Liver (tissue), 9 donors: ENCODE results near the gene FAP. TPM values are rescaled to one million over a fixed set of nuclear protein-coding genes. Genes with fewer than 3 reads are reported as not detected.

Source experiments
- DNase-seq: peaks from one replicate; pipeline ENCODE4 v3.0.0-alpha.2; 2017; ENCODE audit warnings: low spot score
- H3K27ac ChIP-seq, 2 donors: one replicate each; pipeline ENCODE4 v1.7.0; 2013; ENCODE audit warnings: inconsistent platforms in 2 of 2, low read length in 2 of 2, control low read depth in 1 of 2, low read depth in 1 of 2, mild to moderate bottlenecking in 1 of 2
- H3K27me3 ChIP-seq, 4 donors: one replicate each; pipeline versions ENCODE4 v1.6.1 to v1.7.0; 2013; ENCODE audit warnings: low read length in 3 of 4, inconsistent platforms in 1 of 4, mild to moderate bottlenecking in 1 of 4, moderate library complexity in 1 of 4; ENCODE audit not compliant: control insufficient read depth in 4 of 4, insufficient read depth in 4 of 4
- H3K36me3 ChIP-seq, 4 donors: one replicate each; pipeline versions ENCODE4 v1.6.1 to v1.7.0; 2013; ENCODE audit warnings: low read length in 3 of 4, mild to moderate bottlenecking in 3 of 4, low read depth in 1 of 4, moderate library complexity in 1 of 4; ENCODE audit not compliant: control insufficient read depth in 4 of 4, insufficient read depth in 3 of 4
- H3K4me1 ChIP-seq, 4 donors: one replicate each; pipeline versions ENCODE4 v1.6.1 to v1.7.0; 2013; ENCODE audit warnings: low read length in 3 of 4, mild to moderate bottlenecking in 3 of 4, moderate library complexity in 1 of 4; ENCODE audit not compliant: control insufficient read depth in 4 of 4, insufficient read depth in 4 of 4
- H3K4me3 ChIP-seq, 3 donors: one replicate each; pipeline versions ENCODE4 v1.6.1 to v1.7.0; 2013; ENCODE audit warnings: low read length in 3 of 3, control low read depth in 1 of 3, low read depth in 1 of 3, mild to moderate bottlenecking in 1 of 3
- H3K9ac ChIP-seq, 2 donors: one replicate each; pipeline ENCODE4 v1.7.0; 2013; ENCODE audit warnings: low read length in 2 of 2, mild to moderate bottlenecking in 2 of 2, moderate library complexity in 2 of 2, control low read depth in 1 of 2, low read depth in 1 of 2
- H3K9me3 ChIP-seq, 4 donors: one replicate each; pipeline versions ENCODE4 v1.6.1 to v1.7.0; 2013; ENCODE audit warnings: low read length in 3 of 4; ENCODE audit not compliant: control insufficient read depth in 4 of 4
- EGR1 ChIP-seq, 2 donors: IDR thresholded peaks; 2 replicates each; pipeline ENCODE4 v1.6.1; 2016 to 2018; ENCODE audit warnings: antibody characterized with exemption in 2 of 2, low read depth in 2 of 2
- FOXA1 ChIP-seq: IDR thresholded peaks from 2 replicates; pipeline ENCODE4 v1.6.1; 2016; ENCODE audit warnings: antibody characterized with exemption
- FOXA2 ChIP-seq: IDR thresholded peaks from 2 replicates; pipeline ENCODE4 v1.6.1; 2016; ENCODE audit warnings: antibody characterized with exemption
- GABPA ChIP-seq, 2 donors: IDR thresholded peaks in 1 of 2; conservative IDR thresholded peaks in 1 of 2; 2 replicates each; pipeline ENCODE4 v1.6.1; 2016; ENCODE audit warnings: antibody characterized with exemption in 2 of 2, mild to moderate bottlenecking in 1 of 2, moderate library complexity in 1 of 2
- HNF4A ChIP-seq, 2 donors: conservative IDR thresholded peaks; 2 replicates each; pipeline ENCODE4 v1.6.1; 2016; ENCODE audit warnings: antibody characterized with exemption in 2 of 2, mild to moderate bottlenecking in 2 of 2
- HNF4G ChIP-seq: IDR thresholded peaks from 2 replicates; pipeline ENCODE4 v1.6.1; 2016; ENCODE audit warnings: antibody characterized with exemption
- JUND ChIP-seq, 2 donors: IDR thresholded peaks; 2 replicates each; pipeline ENCODE4 v1.6.1; 2016; ENCODE audit warnings: antibody characterized with exemption in 2 of 2
- NR2F2 ChIP-seq: IDR thresholded peaks from 2 replicates; pipeline ENCODE4 v1.6.1; 2016; ENCODE audit warnings: antibody characterized with exemption
- RAD21 ChIP-seq, 2 donors: IDR thresholded peaks; 2 replicates each; pipeline ENCODE4 v1.6.1; 2016; ENCODE audit warnings: antibody characterized with exemption in 2 of 2, mild to moderate bottlenecking in 2 of 2
- RXRA ChIP-seq, 2 donors: IDR thresholded peaks; 2 replicates each; pipeline ENCODE4 v1.6.1; 2017 to 2018; ENCODE audit warnings: antibody characterized with exemption in 2 of 2, mild to moderate bottlenecking in 1 of 2
- SP1 ChIP-seq: IDR thresholded peaks from 2 replicates; pipeline ENCODE4 v1.6.1; 2018; ENCODE audit warnings: antibody characterized with exemption, mild to moderate bottlenecking
- TAF1 ChIP-seq: conservative IDR thresholded peaks from 2 replicates; pipeline ENCODE4 v1.6.1; 2016; ENCODE audit warnings: antibody characterized with exemption, mild to moderate bottlenecking
- YY1 ChIP-seq: IDR thresholded peaks from 2 replicates; pipeline ENCODE4 v1.6.1; 2016; ENCODE audit warnings: antibody characterized with exemption, mild to moderate bottlenecking
- WGBS: extraction: QIAGEN DNeasy Blood & Tissue Kit; methylation state at CpG from one replicate; pipeline ENCODE4 v1.1.7; 2013; 5-methylcytosine and 5-hydroxymethylcytosine counted together
- polyA plus RNA-seq, 2 donors: library from polyadenylated mRNA; stranded (reverse) in 1 of 2; unstranded in 1 of 2; fragments of 200-250 nt in 1 of 2; fragments of >200 nt in 1 of 2; fragmentation: Nextera tagmentation in 1 of 2; extraction: Ambion mirVana in 1 of 2; gene quantifications; one replicate each; pipeline versions ENCODE4 v1.2.1 to v1.2.3, GENCODE V29; 2013 to 2015
- total RNA-seq, 2 donors: library from RNA; depleted of rRNA; stranded (reverse); fragments of >200 nt; gene quantifications; one replicate each; pipeline ENCODE4 v1.2.3, GENCODE V29; 2014
- TF ChIP-seq, protein P1 (sequence below): IDR thresholded peaks from 2 replicates; pipeline ENCODE4 v1.6.1; 2016; ENCODE audit warnings: antibody characterized with exemption
- TF ChIP-seq, protein P2 (sequence below): fragments of 150-350 bp; IDR thresholded peaks from 2 replicates; pipeline ENCODE4 v1.5.1; 2017; ENCODE audit warnings: improper control_type of control experiment, low read depth, low read length; ENCODE audit not compliant: missing input control
- TF ChIP-seq, protein P3 (sequence below): IDR thresholded peaks from 2 replicates; pipeline ENCODE4 v1.6.1; 2016; ENCODE audit warnings: antibody characterized with exemption
- TF ChIP-seq, protein P4 (sequence below): IDR thresholded peaks from 2 replicates; pipeline ENCODE4 v1.6.1; 2016; ENCODE audit warnings: antibody characterized with exemption
- TF ChIP-seq, protein P5 (sequence below): IDR thresholded peaks from 2 replicates; pipeline ENCODE4 v1.6.1; 2016; ENCODE audit warnings: antibody characterized with exemption, mild to moderate bottlenecking
- donor health status: healthy.
- donor health status: healthy.
- donor health status: healthy.
- donor health status: healthy.
- donor health status: healthy.

FAP gene
- total and polyA plus RNA-seq, 4 donors, result 0.10 to 0.42 (median 0.23) TPM

DNA sequence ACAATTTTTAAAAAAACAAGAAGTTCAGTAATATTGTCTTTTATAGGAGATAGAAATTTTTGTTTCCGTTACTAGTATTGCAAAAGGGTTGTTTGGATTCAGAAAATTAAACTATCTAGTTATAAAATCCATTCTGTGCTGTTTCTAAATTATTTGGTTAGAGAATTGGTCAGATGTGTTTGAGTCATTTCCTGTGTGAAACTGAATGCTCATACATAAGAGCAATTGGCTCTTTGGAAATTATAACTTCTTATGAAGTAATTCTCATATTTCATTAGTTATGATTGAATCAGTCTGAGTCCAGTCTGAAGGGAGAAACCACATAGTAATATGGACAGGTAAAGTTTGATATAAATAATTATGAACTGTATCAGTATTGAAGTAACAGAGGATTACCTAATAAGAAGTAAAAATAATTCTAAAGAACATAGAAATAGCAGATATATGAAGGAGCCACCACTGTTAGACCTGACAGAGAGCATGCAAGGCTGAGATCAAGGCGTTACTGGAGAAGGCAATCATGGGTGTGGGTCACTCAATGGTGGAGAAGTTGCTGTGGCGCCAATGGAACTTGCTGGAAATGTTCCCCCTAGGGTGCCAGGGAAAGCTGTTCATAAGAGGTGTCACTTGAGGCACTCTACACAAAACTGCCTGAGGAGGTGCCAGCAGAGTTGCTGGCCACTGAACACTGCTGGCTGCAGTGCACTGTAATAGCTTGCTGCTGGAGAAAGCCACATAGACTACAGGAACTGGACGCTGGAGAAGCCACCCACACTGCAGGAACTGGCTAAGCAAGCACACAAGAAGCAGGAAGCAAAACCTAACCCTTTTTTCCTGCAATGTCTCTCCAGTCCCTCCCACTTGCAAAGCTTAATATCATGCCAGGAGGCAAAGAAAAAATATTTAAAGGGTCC lies 18.0 kb upstream of the FAP start:
- no peak for TF ChIP-seq FOXA2
- no peak for TF ChIP-seq HNF4A (conservative IDR thresholded peaks at IDR 0.05)
- TF ChIP-seq NR2F2, result no peak
- TF ChIP-seq, protein P1, sequence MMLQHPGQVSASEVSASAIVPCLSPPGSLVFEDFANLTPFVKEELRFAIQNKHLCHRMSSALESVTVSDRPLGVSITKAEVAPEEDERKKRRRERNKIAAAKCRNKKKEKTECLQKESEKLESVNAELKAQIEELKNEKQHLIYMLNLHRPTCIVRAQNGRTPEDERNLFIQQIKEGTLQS, result no peak
- no peaks in the 10 kb centered on the region for H3K27me3 ChIP-seq
- 74% methylated on average over 4 of the region's 4 CpGs for WGBS
- H3K4me1 ChIP-seq, result peaks cover 0 to 3% (median 0%) of the 10 kb centered on the region in 4 donors
- peaks cover 0 to 11% (median 6%) of the 10 kb centered on the region in 4 donors for H3K36me3 ChIP-seq
- H3K27ac ChIP-seq, result no peak overlapping the region
- no peak overlapping the region for H3K9ac ChIP-seq
- DNase-seq, result no peak
- H3K9me3 ChIP-seq, result no peaks in the 10 kb centered on the region
- H3K4me3 ChIP-seq, result no peak overlapping the region

DNA sequence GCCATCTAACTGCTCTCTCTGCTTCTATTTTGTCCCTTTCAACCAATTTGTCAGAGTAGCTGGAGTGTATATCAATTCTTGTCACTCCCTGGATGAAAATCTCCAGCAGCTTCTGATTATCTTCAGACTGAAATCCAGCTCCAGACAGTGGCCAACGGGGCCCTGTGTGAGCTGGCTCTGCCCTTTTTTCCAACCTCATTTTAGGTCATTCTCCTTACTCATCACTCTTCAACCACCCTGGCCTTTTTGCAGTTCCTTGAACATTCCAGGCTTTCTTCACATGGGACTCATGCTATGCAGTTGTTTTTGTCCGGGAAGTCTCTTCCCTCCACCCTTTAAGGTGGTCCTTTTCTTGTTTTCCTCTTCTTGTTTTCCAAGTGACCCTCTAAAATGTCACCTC lies 15.4 kb upstream of the FAP start:
- DNase-seq, result no peak
- Histone ChIP-seq H3K4me1 (peaks cover 0 to 3% (median 0%) of the 10 kb centered on the region in 4 donors), H3K36me3 (no peaks in the 10 kb centered on the region), H3K27ac (no peak overlapping the region), H3K27me3 (no peaks in the 10 kb centered on the region), H3K9me3 (no peaks in the 10 kb centered on the region), H3K9ac (no peak overlapping the region), H3K4me3 (no peak overlapping the region)
- 85% methylated on average over 2 of the region's 2 CpGs for WGBS
- TF ChIP-seq RAD21 (IDR thresholded peaks at IDR 0.05) (no peak), JUND (IDR thresholded peaks at IDR 0.05) (no peak), RXRA (IDR thresholded peaks at IDR 0.05) (no peak), HNF4G (no peak), SP1 (no peak), NR2F2 (no peak), FOXA1 (no peak)
- TF ChIP-seq, protein P2, sequence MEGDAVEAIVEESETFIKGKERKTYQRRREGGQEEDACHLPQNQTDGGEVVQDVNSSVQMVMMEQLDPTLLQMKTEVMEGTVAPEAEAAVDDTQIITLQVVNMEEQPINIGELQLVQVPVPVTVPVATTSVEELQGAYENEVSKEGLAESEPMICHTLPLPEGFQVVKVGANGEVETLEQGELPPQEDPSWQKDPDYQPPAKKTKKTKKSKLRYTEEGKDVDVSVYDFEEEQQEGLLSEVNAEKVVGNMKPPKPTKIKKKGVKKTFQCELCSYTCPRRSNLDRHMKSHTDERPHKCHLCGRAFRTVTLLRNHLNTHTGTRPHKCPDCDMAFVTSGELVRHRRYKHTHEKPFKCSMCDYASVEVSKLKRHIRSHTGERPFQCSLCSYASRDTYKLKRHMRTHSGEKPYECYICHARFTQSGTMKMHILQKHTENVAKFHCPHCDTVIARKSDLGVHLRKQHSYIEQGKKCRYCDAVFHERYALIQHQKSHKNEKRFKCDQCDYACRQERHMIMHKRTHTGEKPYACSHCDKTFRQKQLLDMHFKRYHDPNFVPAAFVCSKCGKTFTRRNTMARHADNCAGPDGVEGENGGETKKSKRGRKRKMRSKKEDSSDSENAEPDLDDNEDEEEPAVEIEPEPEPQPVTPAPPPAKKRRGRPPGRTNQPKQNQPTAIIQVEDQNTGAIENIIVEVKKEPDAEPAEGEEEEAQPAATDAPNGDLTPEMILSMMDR, result no peak

DNA sequence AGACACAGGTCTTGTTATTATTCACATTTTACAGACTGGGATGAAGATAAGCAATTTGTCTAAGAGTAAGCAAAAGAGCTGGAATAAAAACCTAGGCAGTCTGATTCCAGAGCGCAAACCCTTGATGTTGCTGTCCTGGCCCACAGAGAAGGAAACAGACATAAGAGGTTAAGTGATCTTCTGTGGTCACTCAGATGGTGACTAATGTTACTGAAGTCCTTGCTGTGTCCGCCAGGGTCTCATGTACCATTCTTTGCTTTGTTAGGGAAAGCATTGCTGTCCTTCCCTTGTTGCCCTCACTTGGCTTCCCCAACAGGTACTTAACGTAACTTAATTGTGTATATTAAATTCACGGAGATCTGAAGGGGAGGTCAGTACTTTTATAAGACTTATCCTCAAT lies 14.9 kb upstream of the FAP start:
- Histone ChIP-seq H3K27ac (no peak overlapping the region), H3K4me1 (peaks cover 0 to 3% (median 0%) of the 10 kb centered on the region in 4 donors), H3K4me3 (no peak overlapping the region), H3K9ac (no peak overlapping the region), H3K9me3 (no peaks in the 10 kb centered on the region), H3K27me3 (no peaks in the 10 kb centered on the region), H3K36me3 (no peaks in the 10 kb centered on the region)
- DNase-seq, result no peak
- WGBS, result 92% methylated on average over 4 of the region's 4 CpGs
- no peak for TF ChIP-seq TAF1
- no peak for TF ChIP-seq HNF4G
- no peak for TF ChIP-seq RAD21 (IDR thresholded peaks at IDR 0.05)
- no peak for TF ChIP-seq FOXA1
- TF ChIP-seq, protein P1, result no peak
- TF ChIP-seq SP1, result no peak
- no peak for TF ChIP-seq NR2F2
- TF ChIP-seq YY1, result no peak
- no peak for TF ChIP-seq FOXA2
- TF ChIP-seq, protein P3, sequence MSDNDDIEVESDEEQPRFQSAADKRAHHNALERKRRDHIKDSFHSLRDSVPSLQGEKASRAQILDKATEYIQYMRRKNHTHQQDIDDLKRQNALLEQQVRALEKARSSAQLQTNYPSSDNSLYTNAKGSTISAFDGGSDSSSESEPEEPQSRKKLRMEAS, result no peak
- TF ChIP-seq, protein P4, sequence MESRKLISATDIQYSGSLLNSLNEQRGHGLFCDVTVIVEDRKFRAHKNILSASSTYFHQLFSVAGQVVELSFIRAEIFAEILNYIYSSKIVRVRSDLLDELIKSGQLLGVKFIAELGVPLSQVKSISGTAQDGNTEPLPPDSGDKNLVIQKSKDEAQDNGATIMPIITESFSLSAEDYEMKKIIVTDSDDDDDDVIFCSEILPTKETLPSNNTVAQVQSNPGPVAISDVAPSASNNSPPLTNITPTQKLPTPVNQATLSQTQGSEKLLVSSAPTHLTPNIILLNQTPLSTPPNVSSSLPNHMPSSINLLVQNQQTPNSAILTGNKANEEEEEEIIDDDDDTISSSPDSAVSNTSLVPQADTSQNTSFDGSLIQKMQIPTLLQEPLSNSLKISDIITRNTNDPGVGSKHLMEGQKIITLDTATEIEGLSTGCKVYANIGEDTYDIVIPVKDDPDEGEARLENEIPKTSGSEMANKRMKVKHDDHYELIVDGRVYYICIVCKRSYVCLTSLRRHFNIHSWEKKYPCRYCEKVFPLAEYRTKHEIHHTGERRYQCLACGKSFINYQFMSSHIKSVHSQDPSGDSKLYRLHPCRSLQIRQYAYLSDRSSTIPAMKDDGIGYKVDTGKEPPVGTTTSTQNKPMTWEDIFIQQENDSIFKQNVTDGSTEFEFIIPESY, result no peak
- TF ChIP-seq HNF4A (conservative IDR thresholded peaks at IDR 0.05), result no peak
- TF ChIP-seq RXRA (IDR thresholded peaks at IDR 0.05), result no peak
- TF ChIP-seq EGR1 (IDR thresholded peaks at IDR 0.05; ENCODE audit: low read depth in 2 of 2), result no peak
- no peak for TF ChIP-seq GABPA (IDR thresholded peaks at IDR 0.05 in 1 of 2, conservative IDR thresholded peaks at IDR 0.05 in 1 of 2)
- TF ChIP-seq, protein P5, sequence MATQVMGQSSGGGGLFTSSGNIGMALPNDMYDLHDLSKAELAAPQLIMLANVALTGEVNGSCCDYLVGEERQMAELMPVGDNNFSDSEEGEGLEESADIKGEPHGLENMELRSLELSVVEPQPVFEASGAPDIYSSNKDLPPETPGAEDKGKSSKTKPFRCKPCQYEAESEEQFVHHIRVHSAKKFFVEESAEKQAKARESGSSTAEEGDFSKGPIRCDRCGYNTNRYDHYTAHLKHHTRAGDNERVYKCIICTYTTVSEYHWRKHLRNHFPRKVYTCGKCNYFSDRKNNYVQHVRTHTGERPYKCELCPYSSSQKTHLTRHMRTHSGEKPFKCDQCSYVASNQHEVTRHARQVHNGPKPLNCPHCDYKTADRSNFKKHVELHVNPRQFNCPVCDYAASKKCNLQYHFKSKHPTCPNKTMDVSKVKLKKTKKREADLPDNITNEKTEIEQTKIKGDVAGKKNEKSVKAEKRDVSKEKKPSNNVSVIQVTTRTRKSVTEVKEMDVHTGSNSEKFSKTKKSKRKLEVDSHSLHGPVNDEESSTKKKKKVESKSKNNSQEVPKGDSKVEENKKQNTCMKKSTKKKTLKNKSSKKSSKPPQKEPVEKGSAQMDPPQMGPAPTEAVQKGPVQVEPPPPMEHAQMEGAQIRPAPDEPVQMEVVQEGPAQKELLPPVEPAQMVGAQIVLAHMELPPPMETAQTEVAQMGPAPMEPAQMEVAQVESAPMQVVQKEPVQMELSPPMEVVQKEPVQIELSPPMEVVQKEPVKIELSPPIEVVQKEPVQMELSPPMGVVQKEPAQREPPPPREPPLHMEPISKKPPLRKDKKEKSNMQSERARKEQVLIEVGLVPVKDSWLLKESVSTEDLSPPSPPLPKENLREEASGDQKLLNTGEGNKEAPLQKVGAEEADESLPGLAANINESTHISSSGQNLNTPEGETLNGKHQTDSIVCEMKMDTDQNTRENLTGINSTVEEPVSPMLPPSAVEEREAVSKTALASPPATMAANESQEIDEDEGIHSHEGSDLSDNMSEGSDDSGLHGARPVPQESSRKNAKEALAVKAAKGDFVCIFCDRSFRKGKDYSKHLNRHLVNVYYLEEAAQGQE, result no peak
- TF ChIP-seq JUND (IDR thresholded peaks at IDR 0.05), result no peak
